HG02642 (cell line): ENCODE measurements around the gene SUCO.

Experiments
- ATAC-seq: cut with Tn5 transposase; IDR thresholded peaks from one replicate; pipeline ENCODE4 v1.9.1; 2021; ENCODE audit warnings: mild to moderate bottlenecking; ENCODE audit not compliant: unreplicated experiment, poor library complexity

SUCO gene

DNA sequence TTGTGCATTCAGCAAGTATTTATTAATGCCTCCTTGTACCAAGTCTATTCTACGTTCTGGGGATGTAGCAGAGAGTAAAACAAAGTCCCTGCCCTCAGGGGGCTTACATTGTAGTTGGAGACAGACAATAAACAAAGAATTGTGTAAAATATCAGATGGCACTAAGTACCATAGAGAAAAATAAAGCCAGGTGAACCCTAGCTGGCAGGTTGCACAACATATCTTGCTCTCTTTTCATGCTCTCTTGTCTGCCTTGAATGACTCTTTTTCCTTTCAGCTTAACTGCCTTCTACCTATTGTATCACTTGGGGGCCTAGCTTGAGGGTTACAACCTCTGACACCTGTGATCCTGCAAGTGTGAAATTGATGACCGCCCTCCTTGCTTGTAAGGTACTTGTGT, 105.3 kb downstream of the SUCO start:
- no peak for ATAC-seq

- no peak for ATAC-seq
These were observed 106.2 kb downstream of the SUCO start for GRCh38 chr1:172638885-172639831.

DNA sequence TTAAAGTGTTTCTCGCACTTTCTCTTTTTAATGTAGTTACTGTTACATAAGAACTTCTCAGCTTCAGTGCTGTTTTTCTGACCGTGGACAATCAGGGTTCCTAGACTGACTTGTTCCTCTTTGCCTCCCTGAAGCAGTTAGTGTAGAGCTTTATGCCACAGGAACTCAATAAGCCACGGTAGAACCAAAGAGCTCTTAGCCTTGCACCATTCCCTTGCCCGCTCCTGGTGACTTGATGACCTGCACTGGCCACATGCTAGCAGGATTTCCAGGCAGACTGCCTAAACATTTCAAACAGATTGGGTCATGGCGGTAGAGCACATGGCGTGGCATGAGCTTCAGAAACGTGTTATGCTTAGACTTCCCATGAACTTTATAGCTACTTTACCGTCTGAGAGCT, 107.2 kb downstream of the SUCO start:
- no peak for ATAC-seq

DNA sequence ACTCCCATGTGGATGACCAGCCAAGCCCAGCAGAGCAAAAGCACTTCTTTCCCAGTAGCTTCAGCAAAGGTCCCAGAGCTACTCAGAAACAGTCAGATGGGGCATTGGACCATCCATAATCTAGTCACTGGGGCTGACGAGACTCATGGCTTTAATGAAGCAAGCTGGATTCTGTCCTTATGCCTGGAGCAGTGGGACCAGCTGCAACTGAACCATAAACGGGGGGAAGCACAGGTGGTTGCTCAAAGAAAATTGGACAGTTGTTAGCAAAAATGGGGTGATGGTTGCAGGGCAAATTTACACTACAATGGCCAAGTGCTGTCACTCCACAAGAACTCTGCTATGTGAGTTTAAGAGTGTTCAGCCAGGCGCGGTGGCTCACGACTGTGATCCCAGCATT, 108.5 kb downstream of the SUCO start:
- ATAC-seq, result no peak

DNA sequence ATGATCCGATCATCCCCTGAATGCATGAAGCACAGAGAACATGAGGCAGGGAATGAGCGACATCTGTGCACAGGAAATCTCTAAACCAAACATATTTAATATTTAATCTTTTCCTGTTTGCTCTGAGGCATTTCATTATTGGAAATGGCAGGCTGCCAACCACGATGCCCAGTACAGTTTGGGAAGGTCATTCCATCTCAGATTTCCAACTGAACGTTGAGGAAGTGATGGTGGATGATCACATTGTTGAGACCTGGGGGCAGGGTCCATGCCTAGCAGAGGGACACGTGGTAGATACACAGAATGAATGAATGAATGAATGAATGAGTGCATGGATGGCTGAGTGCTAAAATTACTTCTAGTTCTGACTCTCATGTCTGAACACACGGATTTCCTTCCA, 110.0 kb downstream of the SUCO start:
- no peak for ATAC-seq

DNA sequence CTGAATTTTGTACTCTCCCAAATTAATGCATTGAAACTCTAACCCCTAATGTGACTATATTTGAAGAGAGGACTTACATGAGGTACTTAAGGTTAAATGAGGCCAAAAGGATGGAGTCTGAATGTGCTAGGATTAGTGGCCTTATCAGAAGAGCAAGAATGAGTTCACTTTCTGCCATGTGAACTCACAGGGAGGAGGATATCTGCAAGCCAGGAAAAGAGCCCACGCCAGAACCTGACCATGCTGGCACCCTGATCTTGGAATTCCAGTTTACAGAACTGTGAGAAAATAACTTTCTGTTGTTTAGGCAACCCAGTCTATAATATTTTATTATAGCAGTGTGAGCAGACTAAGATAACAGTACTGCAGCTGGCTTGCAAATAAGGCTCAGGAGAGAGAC, 113.7 kb downstream of the SUCO start:
- no peak for ATAC-seq

DNA sequence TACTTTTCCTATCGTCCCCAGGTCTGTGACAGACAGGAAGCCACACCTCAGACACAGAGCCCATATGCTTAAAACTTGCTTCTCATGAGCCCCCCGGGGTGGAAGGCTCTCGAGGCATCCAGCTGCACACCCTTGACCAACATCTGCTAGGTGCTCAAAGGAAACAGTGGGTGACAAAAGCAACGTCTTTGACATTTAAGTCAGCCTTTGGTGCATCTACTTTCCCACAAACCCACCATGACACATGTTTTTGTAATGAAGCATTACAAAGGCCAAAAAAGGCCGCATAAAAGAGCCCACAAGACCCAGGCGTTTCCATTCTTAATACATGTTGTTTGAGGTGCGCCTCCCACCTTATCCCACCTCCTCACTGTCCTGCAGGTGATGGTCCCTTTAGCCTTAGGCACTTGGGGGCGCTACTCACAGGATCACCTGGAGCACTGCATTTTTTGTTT, 114.2 kb downstream of the SUCO start:
- no peak for ATAC-seq

DNA sequence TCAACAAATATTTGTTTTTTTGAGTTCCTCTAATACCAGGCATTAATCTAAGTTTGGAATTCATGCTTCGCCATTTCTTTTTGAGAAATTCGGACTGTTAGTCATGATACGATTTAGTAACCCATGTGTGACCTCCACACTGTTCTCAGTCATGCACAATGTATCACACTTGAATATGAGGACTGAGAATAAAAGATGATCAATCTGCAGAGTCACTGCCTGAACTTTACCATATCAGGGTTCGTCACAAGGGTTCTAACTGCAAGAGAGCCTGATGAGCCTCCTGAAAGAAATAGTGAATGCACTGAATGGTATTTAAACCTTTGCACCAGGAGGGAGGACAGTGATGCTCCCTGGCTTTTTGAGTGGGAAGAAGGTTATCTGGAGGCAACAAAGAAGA, 115.0 kb downstream of the SUCO start:
- no peak for ATAC-seq

- ATAC-seq, result no peak
These were observed 117.7 kb downstream of the SUCO start for GRCh38 chr1:172650474-172651193.

DNA sequence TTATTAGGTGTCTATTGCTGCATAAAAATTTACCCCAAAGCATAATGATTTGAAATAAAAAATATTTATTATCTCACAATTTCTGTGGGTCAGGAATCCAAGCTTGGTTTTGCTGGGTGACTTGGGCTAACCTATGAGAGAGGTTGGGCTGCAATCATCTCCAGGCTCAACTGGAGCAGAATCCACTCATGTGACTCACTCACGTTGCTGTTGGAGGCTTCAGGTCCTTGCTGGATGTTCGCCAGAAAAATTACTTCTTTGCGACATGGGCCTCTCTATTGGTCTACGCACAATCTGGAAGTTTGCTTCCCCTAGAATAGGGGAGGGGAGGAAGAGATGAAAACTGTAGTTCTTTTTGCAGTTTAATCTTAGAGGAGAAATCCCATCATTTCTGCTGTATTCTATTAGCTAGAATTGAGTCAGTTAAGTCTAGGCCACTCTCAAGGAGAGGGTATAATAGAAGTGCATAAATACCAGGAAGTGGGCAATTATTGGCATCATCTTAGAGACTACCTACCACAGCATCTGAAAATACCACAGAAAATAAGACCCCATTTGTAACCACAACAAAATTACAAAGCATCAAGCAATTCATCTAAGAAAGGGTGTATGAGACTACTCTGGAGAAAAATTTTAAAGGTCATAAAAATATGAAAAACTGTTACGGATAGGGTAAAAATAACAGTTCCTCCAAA, 120.2 kb downstream of the SUCO start:
- ATAC-seq, result no peak

GRCh38 chr1:172654535-172654934, 121.6 kb downstream of the SUCO start:
- no peak for ATAC-seq

DNA sequence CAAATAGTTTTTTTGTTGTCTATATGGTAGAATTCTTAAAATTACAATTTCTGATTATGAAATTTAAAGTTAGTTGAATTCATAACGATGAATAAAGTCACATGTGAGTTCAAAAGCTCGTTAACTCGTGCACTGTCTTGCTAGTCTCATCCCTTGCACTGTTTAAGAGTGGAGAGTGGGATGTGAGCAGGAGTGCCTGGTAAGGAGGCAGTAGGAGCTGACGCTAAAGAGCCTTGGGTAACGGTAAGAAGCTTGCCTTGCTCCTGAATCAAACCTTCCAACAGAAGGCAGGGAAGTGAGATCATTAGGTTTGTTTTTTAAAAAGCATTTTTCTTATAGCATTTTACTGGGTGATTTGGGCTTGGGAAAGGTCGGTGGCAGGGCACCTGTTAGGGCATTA, 123.6 kb downstream of the SUCO start:
- ATAC-seq, result no peak

- ATAC-seq, result no peak
These were observed 124.6 kb downstream of the SUCO start for GRCh38 chr1:172657586-172657985.

- no peak for ATAC-seq
These were observed 126.0 kb downstream of the SUCO start, which contains the start of gene FASLG for GRCh38 chr1:172658871-172659453. FASLG (plus strand) TSS chr1:172659103; CDS start chr1:172659202, 99 bp downstream.

- ATAC-seq, result no peak
These were observed 128.2 kb downstream of the SUCO start for GRCh38 chr1:172661107-172661506.
